Heart left ventricle (tissue), 13 donors: ENCODE measurements around the gene PANK4.

Source experiments
- POLR2A ChIP-seq, 2 donors: fragments of 450-650 bp; IDR thresholded peaks; one replicate each; pipeline ENCODE4 v1.6.1; 2017; ENCODE audit warnings: antibody characterized with exemption in 2 of 2, mild to moderate bottlenecking in 2 of 2, moderate library complexity in 2 of 2
- TF ChIP-seq, protein P1 (sequence below), 12 donors: fragments of 200-600 bp; sonication (generic) in 4 of 12; IDR thresholded peaks; one replicate each; pipeline versions ENCODE4 v1.5.0 to v1.8.0; 2018 to 2022; ENCODE audit warnings: antibody characterized with exemption in 12 of 12, mild to moderate bottlenecking in 5 of 12
- donor health status: ischemic (EF 13 %, LVEDD 7.1; RV severe dilation, severe dysfunction).
- donor health status: DM: no; HTN: yes; CAD: no.
- donor health status: DM: no; HTN: no; CAD: no.
- donor health status: ischemic (EF 25% LVEDD 6.9; RV normal size, moderate dysfunction).
- donor health status: ischemic (EF 25% LVEDD 5.7; RV mildly dilated, moderate dysfunction).
- donor health status: ischemic (EF 35%, LVEDD 5.7; RV mildly dilated, moderate dysfunction).
- donor health status: nonischemic (EF 11% LVEDD 7.7; RV severe dilation, severe dysfunction).
- donor health status: DM: yes; HTN: yes; CAD: no.
- donor health status: PGD.
- donor health status: ischemic (EF 29% LVEDD 5.4; RV normal size, mild dysfunction).
- donor health status: nonischemic (EF 23%, LVEDD 6.1; RV moderate dilation, normal function).

- TF ChIP-seq, protein P1, sequence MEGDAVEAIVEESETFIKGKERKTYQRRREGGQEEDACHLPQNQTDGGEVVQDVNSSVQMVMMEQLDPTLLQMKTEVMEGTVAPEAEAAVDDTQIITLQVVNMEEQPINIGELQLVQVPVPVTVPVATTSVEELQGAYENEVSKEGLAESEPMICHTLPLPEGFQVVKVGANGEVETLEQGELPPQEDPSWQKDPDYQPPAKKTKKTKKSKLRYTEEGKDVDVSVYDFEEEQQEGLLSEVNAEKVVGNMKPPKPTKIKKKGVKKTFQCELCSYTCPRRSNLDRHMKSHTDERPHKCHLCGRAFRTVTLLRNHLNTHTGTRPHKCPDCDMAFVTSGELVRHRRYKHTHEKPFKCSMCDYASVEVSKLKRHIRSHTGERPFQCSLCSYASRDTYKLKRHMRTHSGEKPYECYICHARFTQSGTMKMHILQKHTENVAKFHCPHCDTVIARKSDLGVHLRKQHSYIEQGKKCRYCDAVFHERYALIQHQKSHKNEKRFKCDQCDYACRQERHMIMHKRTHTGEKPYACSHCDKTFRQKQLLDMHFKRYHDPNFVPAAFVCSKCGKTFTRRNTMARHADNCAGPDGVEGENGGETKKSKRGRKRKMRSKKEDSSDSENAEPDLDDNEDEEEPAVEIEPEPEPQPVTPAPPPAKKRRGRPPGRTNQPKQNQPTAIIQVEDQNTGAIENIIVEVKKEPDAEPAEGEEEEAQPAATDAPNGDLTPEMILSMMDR (IDR thresholded peaks at IDR 0.05), result no peak
- TF ChIP-seq POLR2A (IDR thresholded peaks at IDR 0.05), result no peak
These were observed 27.6 kb upstream of the PANK4 start for GRCh38 chr1:2553871-2554620.
